ENCODE measurements around the gene MRPS7.
"Not testable (repeated sequence)": the region's sequence is repeated elsewhere in the genome, so short reads cannot be mapped to it uniquely, and the experiment has no call there.

MRPS7 gene

DNA sequence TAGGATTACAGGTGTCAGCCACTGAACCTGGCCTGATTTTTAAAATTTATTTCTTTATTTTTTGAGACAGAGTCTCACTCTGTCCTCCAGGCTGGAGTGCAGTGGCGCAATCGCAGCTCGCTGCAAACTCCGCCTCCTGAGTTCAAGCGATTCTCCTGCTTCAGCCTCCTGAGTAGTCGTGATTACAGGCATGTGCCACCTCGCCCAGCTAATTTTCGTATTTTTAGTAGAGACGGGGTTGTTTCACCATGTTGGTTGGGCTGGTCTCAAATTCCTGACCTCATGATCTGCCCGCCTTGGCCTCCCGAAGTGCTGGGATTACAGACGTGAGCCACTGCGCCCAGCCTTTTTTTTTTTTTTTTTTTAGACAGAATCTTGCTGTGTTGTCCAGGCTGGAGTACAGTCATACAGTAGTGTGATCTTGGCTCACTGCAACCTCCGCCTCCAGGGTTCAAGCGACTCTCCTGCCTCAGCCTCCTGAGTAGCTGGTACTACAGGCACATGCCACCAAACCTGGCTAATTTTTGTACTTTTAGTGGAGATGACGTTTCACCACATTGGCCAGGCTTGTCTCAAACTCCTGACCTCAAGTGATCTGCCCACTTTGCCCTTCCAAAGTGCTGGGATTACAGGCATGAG is 31.2 kb downstream of the MRPS7 start:
- Mint-ChIP-seq H3K4me3 (peak overlapping the region; percentile 23), H3K4me1 (ENCODE audit: low read depth) (peaks cover 64% of the 10 kb centered on the region), H3K27ac (peak overlapping the region; percentile 97), H3K36me3 (ENCODE audit: low read depth) (peaks cover 18% of the 10 kb centered on the region)
- intact Hi-C loops (cut with micrococcal nuclease); H3K27me3 Mint-ChIP-seq; H3K9me3 Mint-ChIP-seq: not testable (repeated sequence)

DNA sequence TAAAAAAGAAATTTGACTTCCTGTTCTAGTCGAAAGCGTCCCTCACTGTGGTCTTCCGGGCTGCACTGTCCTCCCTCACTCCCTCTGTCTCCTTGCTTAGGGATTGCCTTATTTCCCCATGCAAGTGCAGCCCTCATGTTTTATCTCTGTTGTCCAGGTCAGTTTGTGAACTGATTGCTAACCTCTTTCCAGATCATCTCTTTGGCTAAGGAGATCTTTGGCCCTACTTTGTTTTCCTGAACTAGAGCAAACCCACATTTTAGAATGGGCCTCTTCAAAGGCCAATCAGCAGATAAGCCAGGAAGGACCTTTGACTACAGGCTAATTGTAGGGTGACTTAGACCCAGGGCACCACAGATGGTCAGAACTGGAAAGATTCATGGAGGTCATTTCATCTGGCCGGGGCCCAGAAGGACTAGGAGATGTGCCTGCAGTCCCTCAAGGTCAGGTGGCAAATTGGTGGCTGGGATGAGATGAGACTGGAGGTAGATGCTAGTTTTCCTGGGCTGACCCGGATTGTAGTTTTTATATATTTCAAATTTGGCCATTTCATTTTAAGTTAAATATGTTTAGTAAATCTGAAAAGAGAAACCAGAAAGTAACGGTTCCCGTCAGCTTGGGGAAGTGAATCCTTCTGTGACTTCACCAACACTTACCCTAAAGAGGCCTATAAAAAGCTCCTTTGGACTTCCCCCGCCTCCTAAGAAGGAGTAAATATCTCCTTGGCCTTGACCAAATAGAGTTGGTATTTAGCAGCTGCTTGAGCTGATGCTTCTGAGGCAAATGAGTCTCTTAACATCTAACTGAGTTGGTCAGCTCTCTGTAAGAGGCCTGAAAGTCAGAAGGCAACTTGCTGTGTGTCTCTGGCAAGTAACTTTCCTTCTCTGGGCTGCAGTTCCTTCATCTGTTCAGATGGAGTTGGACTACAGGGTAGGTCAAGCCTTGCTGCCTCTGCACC is 33.8 kb downstream of the MRPS7 start:
- intact Hi-C loops (cut with micrococcal nuclease): loop anchor here (1.0 kb wide), 1 partner anchor 17 kb away; no protein-coding TSS in a partner anchor
- H3K4me3 Mint-ChIP-seq: peak overlapping the region; percentile 62
- H3K36me3 Mint-ChIP-seq (ENCODE audit: low read depth): no peaks in the 10 kb centered on the region
- H3K27ac Mint-ChIP-seq: peak overlapping the region; percentile 97
- peaks cover 63% of the 10 kb centered on the region for H3K4me1 Mint-ChIP-seq (ENCODE audit: low read depth)
- no peaks in the 10 kb centered on the region for H3K27me3 Mint-ChIP-seq
- no peaks in the 10 kb centered on the region for H3K9me3 Mint-ChIP-seq

DNA sequence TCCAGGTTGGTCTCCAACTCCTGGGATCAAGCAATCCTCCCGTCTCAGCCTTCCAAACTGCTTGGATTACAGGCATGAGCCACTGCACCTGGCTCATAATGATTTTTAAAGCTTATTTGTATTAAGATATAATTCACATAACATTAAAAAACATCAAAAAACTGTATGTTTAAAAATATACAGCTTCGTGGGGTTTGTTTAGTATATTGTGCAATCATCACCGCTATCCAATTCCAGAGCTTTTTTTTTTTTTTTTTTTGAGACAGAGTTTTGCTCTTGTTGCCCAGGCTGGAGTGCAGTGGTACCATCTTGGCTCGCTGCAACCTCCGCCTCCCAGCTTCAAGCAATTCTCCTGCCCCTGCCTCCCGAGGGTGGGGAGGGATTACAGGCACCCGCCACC is 38.6 kb downstream of the MRPS7 start:
- peaks cover 52% of the 10 kb centered on the region for H3K4me1 Mint-ChIP-seq (ENCODE audit: low read depth)
- no peaks in the 10 kb centered on the region for H3K27me3 Mint-ChIP-seq
- H3K9me3 Mint-ChIP-seq: no peaks in the 10 kb centered on the region
- H3K36me3 Mint-ChIP-seq (ENCODE audit: low read depth): peaks cover 6% of the 10 kb centered on the region
- H3K4me3 Mint-ChIP-seq: no peak overlapping the region
- intact Hi-C loops (cut with micrococcal nuclease): no loop called here
- H3K27ac Mint-ChIP-seq: peak overlapping the region; percentile 81

DNA sequence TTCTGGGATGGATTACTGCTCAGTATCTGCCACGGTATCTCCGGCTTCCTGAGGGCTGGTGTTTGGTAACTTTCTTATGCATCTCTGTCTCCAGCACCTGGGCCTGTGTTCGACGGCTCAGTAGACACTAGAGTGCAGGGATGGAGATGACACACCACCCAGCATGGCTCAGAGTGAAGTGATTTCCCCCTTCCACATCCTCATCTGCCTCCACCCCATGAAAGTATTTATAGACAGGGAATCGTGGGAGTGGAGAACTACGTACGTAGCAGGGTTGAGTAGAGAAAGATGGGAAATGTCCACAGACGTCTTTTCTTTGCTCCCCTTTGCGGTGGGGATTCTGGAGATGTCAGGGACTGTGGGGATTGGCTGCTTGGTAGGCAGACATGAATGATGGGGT is 39.4 kb downstream of the MRPS7 start:
- intact Hi-C loops (cut with micrococcal nuclease): no loop called here

DNA sequence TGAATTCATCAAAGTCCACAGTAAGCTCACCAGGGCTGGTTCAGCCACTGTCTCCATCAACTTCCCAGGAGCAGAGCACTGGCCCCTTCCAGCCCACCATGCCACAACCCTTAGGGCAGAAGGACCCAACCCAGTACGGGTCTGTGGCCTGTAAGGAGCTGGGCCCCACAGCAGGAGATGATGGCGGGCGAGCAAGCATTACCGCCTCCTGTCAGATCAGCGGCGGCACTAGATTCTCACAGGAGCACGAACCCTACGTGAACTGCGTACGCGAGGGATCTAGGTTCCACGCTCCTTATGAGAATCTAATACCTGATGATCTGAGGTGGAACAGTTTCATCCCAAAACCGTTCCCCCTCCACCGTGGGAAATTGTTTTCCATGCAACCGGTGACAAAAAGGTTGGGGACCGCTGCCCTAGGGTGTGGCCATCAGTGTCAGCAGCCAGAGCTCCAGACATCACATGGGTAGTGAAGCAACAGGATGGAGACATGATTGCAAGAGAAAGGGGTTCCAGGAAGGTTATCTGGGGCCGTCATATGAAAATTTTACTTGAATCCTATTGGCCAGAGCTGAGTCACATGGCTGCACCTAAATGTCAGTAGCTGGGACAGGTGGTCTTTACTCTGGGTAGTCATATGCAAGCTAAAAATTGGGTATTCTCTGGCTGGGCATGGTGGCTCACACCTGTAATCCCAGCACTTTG is 40.0 kb downstream of the MRPS7 start:
- intact Hi-C loops (cut with micrococcal nuclease): no loop called here
- H3K4me1 Mint-ChIP-seq (ENCODE audit: low read depth): peaks cover 57% of the 10 kb centered on the region
- peak overlapping the region; percentile 81 for H3K27ac Mint-ChIP-seq
- no peak overlapping the region for H3K4me3 Mint-ChIP-seq
- H3K9me3 Mint-ChIP-seq: no peaks in the 10 kb centered on the region
- no peaks in the 10 kb centered on the region for H3K27me3 Mint-ChIP-seq
- H3K36me3 Mint-ChIP-seq (ENCODE audit: low read depth): peaks cover 6% of the 10 kb centered on the region

More for the DNA sequence above, 39.4 kb downstream of the MRPS7 start:
- Mint-ChIP-seq H3K4me3 (peak overlapping the region; percentile 10), H3K27me3 (no peaks in the 10 kb centered on the region), H3K36me3 (ENCODE audit: low read depth) (peaks cover 6% of the 10 kb centered on the region), H3K4me1 (ENCODE audit: low read depth) (peaks cover 51% of the 10 kb centered on the region), H3K27ac (peak overlapping the region; percentile 81), H3K9me3 (no peaks in the 10 kb centered on the region)

DNA sequence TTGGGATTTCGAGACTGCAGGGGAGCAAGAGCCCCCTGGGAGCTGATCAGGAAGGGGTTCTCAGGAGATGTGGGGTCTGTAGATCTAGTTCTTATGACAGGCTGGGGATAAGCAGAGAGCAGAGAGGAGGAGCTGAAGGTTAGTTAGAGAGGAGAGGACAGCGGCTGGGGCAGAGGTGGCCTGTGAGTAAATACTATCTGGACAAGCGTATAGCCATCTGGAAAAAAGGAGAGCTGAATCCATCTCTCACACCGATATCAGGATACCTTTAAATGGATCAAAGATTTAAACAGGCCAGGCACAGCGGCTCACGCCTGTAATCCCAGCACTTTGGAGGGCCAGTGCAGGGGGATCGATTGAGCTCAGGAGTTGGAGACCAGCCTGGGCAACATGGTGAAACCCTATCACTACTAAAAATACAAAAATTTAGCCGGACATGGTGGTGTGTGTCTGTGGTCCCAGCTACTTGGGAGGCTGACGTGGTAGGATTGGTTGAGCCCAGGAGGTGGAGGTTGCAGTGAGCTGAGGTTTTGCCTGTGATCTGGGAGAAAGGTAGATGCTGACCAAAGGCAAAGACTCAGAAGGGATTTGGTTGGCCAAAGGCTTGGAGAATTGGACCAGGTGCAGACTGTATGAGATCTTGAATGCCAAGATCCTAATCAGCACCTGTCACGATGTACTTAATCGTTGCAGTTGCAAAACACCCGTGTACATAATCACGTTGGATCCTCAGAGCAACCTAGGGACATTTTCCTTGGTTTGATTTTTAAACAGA is 46.5 kb downstream of the MRPS7 start:
- Mint-ChIP-seq H3K9me3 (no peaks in the 10 kb centered on the region), H3K4me1 (ENCODE audit: low read depth) (peaks cover 68% of the 10 kb centered on the region), H3K4me3 (no peak overlapping the region), H3K27ac (peak overlapping the region; percentile 92), H3K27me3 (no peaks in the 10 kb centered on the region), H3K36me3 (ENCODE audit: low read depth) (peaks cover 9% of the 10 kb centered on the region)
- intact Hi-C loops (cut with micrococcal nuclease): no loop called here

DNA sequence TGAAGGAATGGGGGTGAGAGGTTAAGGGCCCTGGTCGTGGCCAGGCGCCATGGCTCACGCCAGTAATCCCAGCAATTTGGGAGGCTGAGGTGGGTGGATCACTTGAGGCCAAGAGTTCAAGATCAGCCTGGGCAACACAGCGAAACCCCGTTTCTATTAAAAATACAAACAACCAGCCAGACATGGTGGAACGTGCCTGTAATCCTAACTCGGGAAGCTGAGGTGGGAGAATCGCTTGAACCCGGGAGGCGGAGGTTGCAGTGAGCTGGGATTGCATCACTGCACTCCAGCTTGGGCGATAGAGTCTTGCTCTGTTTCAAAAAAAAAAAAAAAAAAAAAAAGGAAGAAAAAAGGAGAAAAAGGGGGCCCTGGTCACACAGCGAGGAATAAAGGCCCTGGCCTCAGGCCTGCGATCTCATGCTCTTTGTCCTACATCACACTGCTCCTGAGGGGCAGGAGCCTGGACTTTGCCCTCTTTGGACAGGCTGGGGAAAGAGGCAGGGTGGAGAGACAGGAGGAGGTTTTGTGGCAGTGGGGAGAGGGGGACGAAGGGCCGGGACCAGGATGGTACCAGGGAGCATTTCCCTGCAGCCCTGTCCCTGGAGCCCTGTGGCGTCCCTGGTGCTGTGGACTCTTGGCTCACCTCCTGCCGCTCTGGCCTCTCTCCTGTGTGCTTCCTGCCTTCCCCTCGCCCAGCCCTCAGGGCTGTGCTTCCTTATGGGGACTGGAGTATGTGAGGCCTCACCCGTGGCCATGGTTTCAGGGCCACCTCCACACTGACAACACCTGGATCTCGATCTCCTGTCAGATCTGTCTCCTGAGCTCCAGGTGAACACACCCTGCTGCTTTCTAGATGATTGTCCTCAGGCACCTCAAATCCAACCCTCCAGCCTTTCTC is 47.3 kb downstream of the MRPS7 start:
- Mint-ChIP-seq H3K27ac (peak overlapping the region; percentile 92), H3K36me3 (ENCODE audit: low read depth) (peaks cover 14% of the 10 kb centered on the region), H3K4me1 (ENCODE audit: low read depth) (peaks cover 75% of the 10 kb centered on the region), H3K9me3 (no peaks in the 10 kb centered on the region), H3K27me3 (no peaks in the 10 kb centered on the region), H3K4me3 (peak overlapping the region; percentile 41)
- intact Hi-C loops (cut with micrococcal nuclease): no loop called here

DNA sequence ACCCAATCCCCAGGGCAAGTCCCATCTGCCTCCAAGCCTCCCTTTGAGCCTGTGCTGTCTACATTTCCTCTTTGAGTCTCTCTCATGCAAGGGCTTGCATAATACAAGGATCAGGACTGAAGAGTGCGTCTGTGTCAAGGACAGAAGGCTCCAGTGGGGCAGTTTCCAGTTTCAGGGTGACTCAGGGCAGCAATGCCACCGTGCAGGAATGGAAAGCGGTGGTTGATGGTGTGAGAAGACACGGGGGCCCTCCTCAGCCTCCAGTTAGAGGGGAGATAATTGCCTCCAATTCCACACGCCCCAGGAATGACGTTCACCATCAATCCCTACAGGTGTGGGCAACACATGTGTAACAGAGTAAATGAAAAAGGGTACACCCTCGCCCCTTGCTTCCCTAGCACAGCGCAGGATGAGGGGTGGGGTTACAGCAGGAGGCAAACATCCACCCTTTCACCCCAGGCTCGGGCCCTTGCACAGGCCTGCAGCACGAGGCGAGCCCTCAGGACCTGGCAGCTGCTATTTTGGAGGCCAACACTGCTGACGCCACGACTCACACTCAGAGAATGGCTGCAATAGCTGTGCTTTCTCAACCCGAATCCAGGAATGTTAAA is 52.4 kb downstream of the MRPS7 start:
- H3K9me3 Mint-ChIP-seq: no peaks in the 10 kb centered on the region
- H3K27me3 Mint-ChIP-seq: no peaks in the 10 kb centered on the region
- peaks cover 43% of the 10 kb centered on the region for H3K36me3 Mint-ChIP-seq (ENCODE audit: low read depth)
- H3K4me3 Mint-ChIP-seq: peak overlapping the region; percentile 55
- peak overlapping the region; percentile 92 for H3K27ac Mint-ChIP-seq
- H3K4me1 Mint-ChIP-seq (ENCODE audit: low read depth): peaks cover 83% of the 10 kb centered on the region
- intact Hi-C loops (cut with micrococcal nuclease): no loop called here

DNA sequence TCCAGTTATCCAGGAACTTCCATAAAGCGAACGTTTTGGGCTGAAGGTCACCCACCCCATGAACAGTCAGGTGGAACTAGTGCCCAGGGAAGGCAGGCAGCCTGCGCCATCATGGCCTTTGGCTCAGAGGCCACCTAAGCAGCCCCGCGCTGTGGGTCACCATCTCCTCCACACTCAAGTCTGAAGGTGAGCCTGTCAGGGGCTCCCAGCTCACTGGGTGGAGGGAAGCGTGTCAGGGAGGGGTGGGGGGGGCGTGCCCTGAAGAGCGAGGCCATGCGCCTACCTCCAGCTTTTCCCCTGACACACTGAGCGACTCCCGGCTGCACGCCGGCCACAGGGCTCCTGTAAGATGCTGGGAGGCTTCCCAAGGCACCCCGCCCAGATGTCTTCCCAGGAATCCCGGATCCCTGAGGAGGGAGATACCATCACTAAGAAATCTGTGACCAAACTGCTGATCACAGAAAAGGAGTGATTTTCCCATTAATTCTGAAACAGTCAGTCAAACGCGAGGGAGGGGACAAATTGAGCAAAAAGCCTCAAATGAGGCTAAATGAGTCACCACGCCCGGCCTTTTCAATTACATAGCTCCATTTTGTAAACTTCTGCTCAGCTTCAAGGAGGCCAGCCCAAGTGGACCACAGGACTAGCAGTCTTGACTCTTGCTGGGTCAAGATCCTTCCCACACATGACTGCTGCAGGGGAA is 54.0 kb downstream of the MRPS7 start:
- Mint-ChIP-seq H3K27ac (peak overlapping the region; percentile 92), H3K4me1 (ENCODE audit: low read depth) (peaks cover 73% of the 10 kb centered on the region), H3K27me3 (no peaks in the 10 kb centered on the region), H3K9me3 (no peaks in the 10 kb centered on the region), H3K4me3 (peak overlapping the region; percentile 13), H3K36me3 (ENCODE audit: low read depth) (peaks cover 59% of the 10 kb centered on the region)
- intact Hi-C loops (cut with micrococcal nuclease): no loop called here
